Mesothelial cell of epicardium (in vitro differentiated cells): ENCODE measurements around the gene FAM241A. TPM values are rescaled to one million over a fixed set of nuclear protein-coding genes. Genes with fewer than 3 reads are reported as not detected.
"Not testable (repeated sequence)": the region's sequence is repeated elsewhere in the genome, so short reads cannot be mapped to it uniquely, and the experiment has no call there.

Source experiments
- DNase-seq, 2 experiments: peaks; one replicate each; pipeline ENCODE4 v3.0.0; 2021; ENCODE audit warnings: low spot score in 2 of 2; ENCODE audit not compliant: unreplicated experiment in 2 of 2
- H3K27ac Mint-ChIP-seq: 2 replicates; pipeline ENCODE4 v1.8.0; 2021; ENCODE audit warnings: mixed read lengths
- H3K27me3 Mint-ChIP-seq: 2 replicates; pipeline ENCODE4 v1.8.0; 2021; ENCODE audit warnings: low read depth, mixed read lengths
- H3K36me3 Mint-ChIP-seq: 2 replicates; pipeline ENCODE4 v1.8.0; 2021; ENCODE audit warnings: mixed read lengths
- H3K4me1 Mint-ChIP-seq: 2 replicates; pipeline ENCODE4 v1.8.0; 2021; ENCODE audit warnings: mixed read lengths
- H3K4me3 Mint-ChIP-seq: 2 replicates; pipeline ENCODE4 v1.8.0; 2021; ENCODE audit warnings: mild to moderate bottlenecking, moderate library complexity, mixed read lengths
- H3K9me3 Mint-ChIP-seq: 2 replicates; pipeline ENCODE4 v1.8.0; 2021; ENCODE audit warnings: mixed read lengths
- CTCF ChIP-seq: fragments of 200-600 bp; sonication (generic); IDR thresholded peaks from one replicate; pipeline ENCODE4 v1.5.0; 2021; ENCODE audit warnings: antibody characterized with exemption; ENCODE audit not compliant: unreplicated experiment
- total RNA-seq: library from RNA; stranded (reverse); gene quantifications from 3 replicates; pipeline ENCODE4 v1.2.1, GENCODE V29; 2021

FAM241A gene
- total RNA-seq, 1 donor from 2014 or later, result 0.20 TPM

- H3K36me3 Mint-ChIP-seq, result no peaks in the 10 kb centered on the region
- no peaks in the 10 kb centered on the region for H3K27me3 Mint-ChIP-seq
- no peaks in the 10 kb centered on the region for H3K9me3 Mint-ChIP-seq
- no peak for TF ChIP-seq CTCF
- H3K4me1 Mint-ChIP-seq, result no peaks in the 10 kb centered on the region
- DNase-seq, result no peak
- no peak overlapping the region for H3K27ac Mint-ChIP-seq
- H3K4me3 Mint-ChIP-seq, result no peak overlapping the region
Observed at GRCh38 chr4:112109360-112110058, 35.7 kb upstream of the FAM241A start.

- no peak overlapping the region for H3K4me3 Mint-ChIP-seq
- H3K9me3 Mint-ChIP-seq, result no peaks in the 10 kb centered on the region
- no peaks in the 10 kb centered on the region for H3K36me3 Mint-ChIP-seq
- no peak for TF ChIP-seq CTCF
- H3K27me3 Mint-ChIP-seq, result no peaks in the 10 kb centered on the region
- no peak overlapping the region for H3K27ac Mint-ChIP-seq
- no peaks in the 10 kb centered on the region for H3K4me1 Mint-ChIP-seq
- DNase-seq, result no peak
Observed at GRCh38 chr4:112110059-112110425, 35.2 kb upstream of the FAM241A start.

GRCh38 chr4:112111306-112111705 lies 33.9 kb upstream of the FAM241A start:
- Mint-ChIP-seq H3K27me3 (no peaks in the 10 kb centered on the region), H3K27ac (no peak overlapping the region), H3K4me3 (no peak overlapping the region)

GRCh38 chr4:112112095-112112494 lies 33.2 kb upstream of the FAM241A start:
- not testable (repeated sequence) for H3K27me3 Mint-ChIP-seq, DNase-seq, H3K36me3 Mint-ChIP-seq, H3K9me3 Mint-ChIP-seq, H3K4me1 Mint-ChIP-seq, H3K4me3 Mint-ChIP-seq, H3K27ac Mint-ChIP-seq

More at GRCh38 chr4:112111306-112111705, 33.9 kb upstream of the FAM241A start:
- Mint-ChIP-seq H3K9me3 (no peaks in the 10 kb centered on the region), H3K36me3 (no peaks in the 10 kb centered on the region), H3K4me1 (no peaks in the 10 kb centered on the region)
- DNase-seq, result no peak
- no peak for TF ChIP-seq CTCF

GRCh38 chr4:112112590-112113170 lies 32.6 kb upstream of the FAM241A start:
- no peak overlapping the region for H3K27ac Mint-ChIP-seq
- TF ChIP-seq CTCF, result no peak
- no peaks in the 10 kb centered on the region for H3K4me1 Mint-ChIP-seq
- H3K27me3 Mint-ChIP-seq, result no peaks in the 10 kb centered on the region
- no peak overlapping the region for H3K4me3 Mint-ChIP-seq
- no peak for DNase-seq
- H3K9me3 Mint-ChIP-seq, result no peaks in the 10 kb centered on the region
- H3K36me3 Mint-ChIP-seq, result no peaks in the 10 kb centered on the region

- no peaks in the 10 kb centered on the region for H3K4me1 Mint-ChIP-seq
- H3K27me3 Mint-ChIP-seq, result no peaks in the 10 kb centered on the region
- H3K4me3 Mint-ChIP-seq, result no peak overlapping the region
- H3K27ac Mint-ChIP-seq, result no peak overlapping the region
- DNase-seq, result no peak
- no peak for TF ChIP-seq CTCF
- H3K9me3 Mint-ChIP-seq, result no peaks in the 10 kb centered on the region
- no peaks in the 10 kb centered on the region for H3K36me3 Mint-ChIP-seq
Observed at GRCh38 chr4:112113864-112114263, 31.4 kb upstream of the FAM241A start.
